ENCODE measurements around the gene OCA2. TPM values are rescaled to one million over a fixed set of nuclear protein-coding genes. Genes with fewer than 3 reads are reported as not detected.
"Not testable (repeated sequence)": the region's sequence is repeated elsewhere in the genome, so short reads cannot be mapped to it uniquely, and the experiment has no call there.

OCA2 gene
- total RNA-seq, 2 donors from 2014 or later: 0.10 to 0.82 TPM

DNA sequence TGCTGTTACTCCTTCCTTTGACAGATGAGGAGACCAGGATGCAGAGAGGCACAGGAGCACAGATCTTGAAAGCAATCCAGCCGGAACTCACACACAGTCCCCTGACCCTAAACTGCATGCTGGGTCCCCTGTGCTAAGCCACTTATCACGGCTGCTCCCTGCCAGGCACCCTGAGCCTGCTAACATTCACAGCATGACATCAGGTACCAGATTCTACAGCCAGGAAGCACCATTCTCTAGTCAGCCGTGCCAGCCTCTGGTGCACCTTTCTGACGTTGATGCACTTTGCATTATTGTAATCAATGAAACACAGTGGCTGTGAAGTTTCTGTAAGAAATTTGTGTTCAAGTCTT, 247.3 kb downstream of the OCA2 start:
- Histone ChIP-seq H3K27ac (no peak overlapping the region), H3K9ac (ENCODE audit: low read depth in 2 of 2, low read length in 2 of 2) (no peak overlapping the region), H3K36me3 (no peaks in the 10 kb centered on the region), H3K4me1 (no peaks in the 10 kb centered on the region), H3K4me3 (no peak overlapping the region), H3K9me3 (no peaks in the 10 kb centered on the region), H3K27me3 (no peaks in the 10 kb centered on the region)
- intact Hi-C loops (cut with DNase I): no loop called here
- TF ChIP-seq, protein P1, sequence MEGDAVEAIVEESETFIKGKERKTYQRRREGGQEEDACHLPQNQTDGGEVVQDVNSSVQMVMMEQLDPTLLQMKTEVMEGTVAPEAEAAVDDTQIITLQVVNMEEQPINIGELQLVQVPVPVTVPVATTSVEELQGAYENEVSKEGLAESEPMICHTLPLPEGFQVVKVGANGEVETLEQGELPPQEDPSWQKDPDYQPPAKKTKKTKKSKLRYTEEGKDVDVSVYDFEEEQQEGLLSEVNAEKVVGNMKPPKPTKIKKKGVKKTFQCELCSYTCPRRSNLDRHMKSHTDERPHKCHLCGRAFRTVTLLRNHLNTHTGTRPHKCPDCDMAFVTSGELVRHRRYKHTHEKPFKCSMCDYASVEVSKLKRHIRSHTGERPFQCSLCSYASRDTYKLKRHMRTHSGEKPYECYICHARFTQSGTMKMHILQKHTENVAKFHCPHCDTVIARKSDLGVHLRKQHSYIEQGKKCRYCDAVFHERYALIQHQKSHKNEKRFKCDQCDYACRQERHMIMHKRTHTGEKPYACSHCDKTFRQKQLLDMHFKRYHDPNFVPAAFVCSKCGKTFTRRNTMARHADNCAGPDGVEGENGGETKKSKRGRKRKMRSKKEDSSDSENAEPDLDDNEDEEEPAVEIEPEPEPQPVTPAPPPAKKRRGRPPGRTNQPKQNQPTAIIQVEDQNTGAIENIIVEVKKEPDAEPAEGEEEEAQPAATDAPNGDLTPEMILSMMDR (IDR thresholded peaks at IDR 0.05): no peak
- no peak for DNase-seq

DNA sequence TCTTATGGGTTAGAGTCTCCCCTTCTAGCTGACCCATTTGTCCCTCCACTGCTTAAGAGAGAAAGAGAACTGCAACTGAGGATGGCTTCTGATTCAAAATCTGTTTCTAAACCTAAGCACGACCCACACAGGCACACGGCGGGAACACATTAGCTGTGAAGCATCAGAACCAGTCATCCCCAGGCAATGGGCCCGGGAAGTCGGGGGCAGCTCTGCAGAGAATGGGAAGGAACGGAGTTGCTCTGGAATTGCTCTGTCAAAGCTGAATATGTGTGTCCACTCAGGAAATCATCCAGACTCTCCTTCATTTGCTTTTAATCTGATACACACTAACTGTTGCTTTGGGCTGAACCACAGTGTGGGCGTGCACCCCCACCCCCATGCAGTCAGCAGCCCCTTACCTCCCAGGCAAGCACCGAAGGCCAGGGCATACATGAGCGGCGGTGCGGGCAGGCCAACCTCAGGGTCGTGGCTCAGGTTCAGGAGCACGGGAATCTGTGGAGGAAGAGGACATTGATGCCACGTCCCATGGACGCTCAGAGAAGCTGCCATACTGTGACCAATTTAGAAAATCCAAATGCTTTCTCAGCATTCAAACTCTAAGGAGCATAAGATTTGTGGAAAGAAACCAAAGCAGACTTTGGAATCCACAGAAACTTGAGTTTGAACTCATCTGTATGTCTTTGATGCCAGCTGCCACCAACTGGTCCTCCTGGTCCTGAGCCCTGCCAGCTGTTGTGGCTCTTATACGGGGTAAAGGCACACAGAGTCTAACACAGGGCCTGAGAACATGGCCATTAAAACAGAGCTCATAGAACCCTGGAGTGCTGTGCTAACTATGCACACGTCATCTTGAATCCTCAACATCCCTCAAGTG, 247.9 kb downstream of the OCA2 start:
- TF ChIP-seq, protein P1 (IDR thresholded peaks at IDR 0.05): no peak
- Histone ChIP-seq H3K4me1 (no peaks in the 10 kb centered on the region), H3K9me3 (no peaks in the 10 kb centered on the region), H3K36me3 (no peaks in the 10 kb centered on the region), H3K27ac (no peak overlapping the region), H3K4me3 (no peak overlapping the region), H3K27me3 (no peaks in the 10 kb centered on the region), H3K9ac (ENCODE audit: low read depth in 2 of 2, low read length in 2 of 2) (no peak overlapping the region)
- DNase-seq: no peak
- intact Hi-C loops (cut with DNase I): no loop called here

DNA sequence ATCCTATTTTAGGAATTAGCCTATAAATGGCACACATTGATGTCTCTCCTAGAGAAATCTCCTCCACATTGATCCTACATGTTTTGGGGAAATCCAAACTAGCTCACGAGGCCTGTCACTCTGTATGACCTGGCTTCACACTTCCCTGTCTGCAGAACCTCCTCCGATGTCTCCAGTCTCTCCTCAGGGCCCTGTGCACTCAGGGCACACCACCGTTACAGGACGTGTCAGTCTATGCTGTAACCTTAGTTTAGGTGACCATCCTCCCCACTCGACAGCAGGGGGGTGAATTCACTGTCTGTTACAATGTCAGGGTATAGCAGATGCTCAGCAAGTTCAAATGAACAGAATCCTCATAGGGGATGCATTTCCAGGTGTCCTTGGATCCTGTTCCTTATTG, 249.1 kb downstream of the OCA2 start:
- Histone ChIP-seq H3K4me3 (no peak overlapping the region), H3K27me3 (no peaks in the 10 kb centered on the region), H3K9me3 (no peaks in the 10 kb centered on the region), H3K4me1 (no peaks in the 10 kb centered on the region), H3K27ac (no peak overlapping the region), H3K9ac (ENCODE audit: low read depth in 2 of 2, low read length in 2 of 2) (no peak overlapping the region), H3K36me3 (no peaks in the 10 kb centered on the region)
- intact Hi-C loops (cut with DNase I): no loop called here
- TF ChIP-seq, protein P1 (IDR thresholded peaks at IDR 0.05): no peak
- no peak for DNase-seq

DNA sequence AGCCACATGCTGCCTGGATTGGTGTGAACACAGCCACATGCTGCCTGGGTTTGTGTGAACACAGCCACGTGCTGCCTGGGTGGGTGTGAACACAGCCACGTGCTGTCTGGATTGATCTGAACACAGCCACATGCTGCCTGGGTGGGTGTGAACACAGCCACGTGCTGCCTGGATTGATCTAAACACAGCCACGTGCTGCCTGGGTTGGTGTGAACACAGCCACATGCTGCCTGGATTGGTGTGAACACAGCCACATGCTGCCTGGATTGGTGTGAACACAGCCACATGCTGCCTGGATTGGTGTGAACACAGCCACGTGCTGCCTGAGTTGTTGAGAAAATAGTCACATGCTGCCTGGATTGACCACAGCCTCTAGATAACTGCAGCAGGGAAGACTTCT, 250.2 kb downstream of the OCA2 start:
- H3K27ac ChIP-seq; H3K27me3 ChIP-seq; H3K9ac ChIP-seq (ENCODE audit: low read depth in 2 of 2, low read length in 2 of 2); H3K4me1 ChIP-seq; H3K4me3 ChIP-seq; intact Hi-C loops (cut with DNase I); H3K36me3 ChIP-seq; H3K9me3 ChIP-seq; DNase-seq: not testable (repeated sequence)

DNA sequence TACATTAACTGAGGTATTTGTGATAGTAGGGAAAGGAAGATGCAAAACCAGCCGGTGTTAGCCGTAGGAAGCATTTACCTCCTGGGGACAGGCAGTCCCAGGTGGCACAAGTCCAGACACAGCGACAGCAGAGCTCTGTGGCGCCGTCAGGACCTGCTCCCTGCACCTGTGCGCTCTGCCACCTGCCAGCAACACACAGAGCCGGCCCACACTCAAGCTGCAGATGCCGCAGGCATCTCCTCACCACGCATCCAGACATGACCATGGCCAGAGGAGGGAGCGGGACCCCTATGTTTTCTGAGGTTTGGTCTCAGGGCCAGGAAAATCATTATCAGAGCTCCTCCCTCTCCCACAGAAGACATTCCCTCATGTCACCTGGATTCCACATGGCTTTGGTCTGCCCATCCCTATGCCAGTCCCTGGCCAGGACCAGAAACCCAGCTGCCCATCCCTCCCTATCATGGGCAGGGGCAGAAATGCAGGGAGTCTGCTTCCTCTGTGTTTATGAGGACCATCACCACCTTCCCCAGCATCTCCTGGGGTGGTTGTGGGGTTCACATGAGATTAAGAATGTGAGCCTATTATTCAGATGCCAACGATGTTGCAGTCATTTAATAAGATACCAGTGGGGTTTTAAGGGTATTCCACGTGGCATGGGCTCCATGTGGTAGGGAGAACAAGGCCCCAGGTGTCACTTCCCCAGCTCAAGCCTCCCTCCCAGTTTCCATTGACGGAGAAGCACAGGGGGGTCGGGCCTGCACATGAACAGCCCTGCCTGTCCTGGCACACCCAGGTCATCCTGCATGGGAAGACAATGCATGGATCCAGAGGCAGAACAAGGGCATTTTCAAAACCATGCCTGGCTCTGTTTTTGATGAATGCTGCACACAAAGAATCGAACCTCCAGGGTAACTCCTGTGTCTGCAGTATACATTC, 251.1 kb downstream of the OCA2 start:
- Histone ChIP-seq H3K4me3 (no peak overlapping the region), H3K9me3 (no peaks in the 10 kb centered on the region), H3K27ac (no peak overlapping the region), H3K36me3 (no peaks in the 10 kb centered on the region), H3K27me3 (no peaks in the 10 kb centered on the region), H3K4me1 (no peaks in the 10 kb centered on the region), H3K9ac (ENCODE audit: low read depth in 2 of 2, low read length in 2 of 2) (no peak overlapping the region)
- TF ChIP-seq, protein P1 (IDR thresholded peaks at IDR 0.05): no peak
- no peak for DNase-seq
- intact Hi-C loops (cut with DNase I): no loop called here

Data from colonic mucosa (tissue), 4 donors.